T-helper 2 cell treated with Interferon-gamma antibody and Interleukin-4, amounts not matched to agents 5 μg/mL and 100 μg/mL, for 36 hours (primary cell): ENCODE results near the gene VARS1.
"Not testable (repeated sequence)": the region's sequence is repeated elsewhere in the genome, so short reads cannot be mapped to it uniquely, and the experiment has no call there.

Experiments
- DNase-seq: peaks from one replicate; pipeline ENCODE4 v3.0.0; 2021; ENCODE audit warnings: low spot score
- H3K27ac Mint-ChIP-seq: one replicate; pipeline ENCODE4 v1.8.0; 2021; ENCODE audit warnings: mild to moderate bottlenecking, mixed read lengths
- H3K27me3 Mint-ChIP-seq: one replicate; pipeline ENCODE4 v1.8.0; 2021; ENCODE audit warnings: low read depth, mixed read lengths
- H3K36me3 Mint-ChIP-seq: one replicate; pipeline ENCODE4 v1.8.0; 2021; ENCODE audit warnings: low read depth, mixed read lengths
- H3K4me1 Mint-ChIP-seq: one replicate; pipeline ENCODE4 v1.8.0; 2021; ENCODE audit warnings: low read depth, mixed read lengths
- H3K4me3 Mint-ChIP-seq: one replicate; pipeline ENCODE4 v1.8.0; 2022; ENCODE audit warnings: mild to moderate bottlenecking, moderate library complexity, mixed read lengths
- H3K9me3 Mint-ChIP-seq: one replicate; pipeline ENCODE4 v1.8.0; 2021; ENCODE audit warnings: mixed read lengths

Gene VARS1

GRCh38 chr6:31829633-31830283, 34.2 kb upstream of the VARS1 start:
- H3K36me3 Mint-ChIP-seq = peaks cover 13% of the 10 kb centered on the region
- peak overlapping the region; percentile 79 for H3K27ac Mint-ChIP-seq
- peaks cover 30% of the 10 kb centered on the region for H3K4me1 Mint-ChIP-seq
- no peaks in the 10 kb centered on the region for H3K27me3 Mint-ChIP-seq
- no peaks in the 10 kb centered on the region for H3K9me3 Mint-ChIP-seq
- no peak for DNase-seq
- H3K4me3 Mint-ChIP-seq = peak overlapping the region; percentile 92

GRCh38 chr6:31827286-31828079, 31.9 kb upstream of the VARS1 start, which contains the start of gene HSPA1B:
HSPA1B (plus strand) TSS chr6:31827738; CDS start chr6:31827951, 213 bp downstream.
- Mint-ChIP-seq H3K36me3 (peaks cover 13% of the 10 kb centered on the region), H3K4me3 (peak within 1 kb of the TSS; percentile 97), H3K4me1 (peaks cover 40% of the 10 kb centered on the region), H3K27ac (peak within 1 kb of the TSS; percentile 99), H3K27me3 (no peaks in the 10 kb centered on the region), H3K9me3 (no peaks in the 10 kb centered on the region)
- DNase-seq = peak; percentile 98

- Mint-ChIP-seq H3K9me3 (no peaks in the 10 kb centered on the region), H3K27me3 (no peaks in the 10 kb centered on the region), H3K36me3 (peaks cover 13% of the 10 kb centered on the region), H3K27ac (peak overlapping the region; percentile 99), H3K4me1 (peaks cover 40% of the 10 kb centered on the region), H3K4me3 (peak overlapping the region; percentile 97)
- no peak for DNase-seq
These were observed 31.3 kb upstream of the VARS1 start for GRCh38 chr6:31826793-31827285.

- Mint-ChIP-seq H3K9me3 (no peaks in the 10 kb centered on the region), H3K27ac (peak overlapping the region; percentile 62), H3K4me3 (peak overlapping the region; percentile 97), H3K36me3 (peaks cover 7% of the 10 kb centered on the region), H3K4me1 (peaks cover 37% of the 10 kb centered on the region), H3K27me3 (no peaks in the 10 kb centered on the region)
- DNase-seq = no peak
These were observed 30.0 kb upstream of the VARS1 start for GRCh38 chr6:31825553-31825952.

- not testable (repeated sequence) for H3K27me3 Mint-ChIP-seq, DNase-seq, H3K36me3 Mint-ChIP-seq, H3K27ac Mint-ChIP-seq, H3K9me3 Mint-ChIP-seq
- H3K4me3 Mint-ChIP-seq = peak overlapping the region; percentile 16
- H3K4me1 Mint-ChIP-seq = peaks cover 40% of the 10 kb centered on the region
These were observed 28.1 kb upstream of the VARS1 start for GRCh38 chr6:31823592-31824196.

- Mint-ChIP-seq H3K4me3 (peak overlapping the region; percentile 92), H3K27ac (peak overlapping the region; percentile 93), H3K4me1 (peaks cover 47% of the 10 kb centered on the region), H3K27me3 (no peaks in the 10 kb centered on the region), H3K9me3 (no peaks in the 10 kb centered on the region), H3K36me3 (peaks cover 15% of the 10 kb centered on the region)
- peak; percentile 72 for DNase-seq
These were observed 26.7 kb upstream of the VARS1 start for GRCh38 chr6:31822036-31822821.

GRCh38 chr6:31821301-31822035, 25.9 kb upstream of the VARS1 start:
- peaks cover 40% of the 10 kb centered on the region for H3K4me1 Mint-ChIP-seq

GRCh38 chr6:31820399-31820798, 24.8 kb upstream of the VARS1 start:
- Mint-ChIP-seq H3K4me1 (peaks cover 36% of the 10 kb centered on the region), H3K36me3 (peaks cover 12% of the 10 kb centered on the region), H3K4me3 (peak overlapping the region; percentile 92)
- H3K27me3 Mint-ChIP-seq, H3K27ac Mint-ChIP-seq, DNase-seq, H3K9me3 Mint-ChIP-seq: not testable (repeated sequence)

More at GRCh38 chr6:31821301-31822035, 25.9 kb upstream of the VARS1 start:
- Mint-ChIP-seq H3K27me3 (no peaks in the 10 kb centered on the region), H3K36me3 (peaks cover 12% of the 10 kb centered on the region), H3K9me3 (no peaks in the 10 kb centered on the region), H3K4me3 (peak overlapping the region; percentile 92), H3K27ac (peak overlapping the region; percentile 93)
- peak; percentile 77 for DNase-seq

GRCh38 chr6:31819871-31820299, 24.3 kb upstream of the VARS1 start:
- Mint-ChIP-seq H3K36me3 (peaks cover 12% of the 10 kb centered on the region), H3K9me3 (no peaks in the 10 kb centered on the region), H3K4me3 (peak overlapping the region; percentile 35), H3K4me1 (peaks cover 33% of the 10 kb centered on the region), H3K27ac (peak overlapping the region; percentile 51), H3K27me3 (no peaks in the 10 kb centered on the region)
- DNase-seq = no peak

- H3K9me3 Mint-ChIP-seq, H3K27me3 Mint-ChIP-seq, DNase-seq: not testable (repeated sequence)
- Mint-ChIP-seq H3K36me3 (peaks cover 12% of the 10 kb centered on the region), H3K4me3 (peak overlapping the region; percentile 96), H3K27ac (peak overlapping the region; percentile 94), H3K4me1 (peaks cover 37% of the 10 kb centered on the region)
These were observed 22.5 kb upstream of the VARS1 start for GRCh38 chr6:31817929-31818511.

GRCh38 chr6:31817133-31817928, 21.8 kb upstream of the VARS1 start:
- not testable (repeated sequence) for H3K9me3 Mint-ChIP-seq, H3K27me3 Mint-ChIP-seq
- H3K4me3 Mint-ChIP-seq = peak overlapping the region; percentile 96
- H3K4me1 Mint-ChIP-seq = peaks cover 39% of the 10 kb centered on the region
- peak overlapping the region; percentile 94 for H3K27ac Mint-ChIP-seq
- peaks cover 12% of the 10 kb centered on the region for H3K36me3 Mint-ChIP-seq
- peak; percentile 37 for DNase-seq
